Astrocyte (in vitro differentiated cells and primary cell): Measurements from ENCODE around the gene MAPK10. TPM values are rescaled to one million over a fixed set of nuclear protein-coding genes. Genes with fewer than 3 reads are reported as not detected.

Source experiments
- DNase-seq: peaks from one replicate; pipeline ENCODE4 v3.0.0-alpha.2; 2010; ENCODE audit warnings: low read depth
- FAIRE-seq: peaks from 2 replicates; lab custom pipeline; 2011; peaks lifted over from hg19 to GRCh38; lab: Jason Lieb, UNC
- H2AFZ ChIP-seq: 2 replicates; pipeline ENCODE4 v1.6.0; 2012; ENCODE audit warnings: low read depth, low read length, inconsistent platforms
- H3K27ac ChIP-seq: 2 replicates; pipeline ENCODE4 v1.5.1; 2011; ENCODE audit warnings: low read depth, low read length, inconsistent platforms
- H3K27me3 ChIP-seq: 2 replicates; pipeline ENCODE4 v1.6.0; 2011; ENCODE audit warnings: low read length, inconsistent platforms; ENCODE audit not compliant: insufficient read depth
- H3K36me3 ChIP-seq: 2 replicates; pipeline ENCODE4 v1.5.1; 2011; ENCODE audit warnings: low read length, inconsistent platforms; ENCODE audit not compliant: insufficient read depth
- H3K4me1 ChIP-seq: 2 replicates; pipeline ENCODE4 v1.5.1; 2011; ENCODE audit warnings: low read length, inconsistent platforms; ENCODE audit not compliant: insufficient read depth
- H3K4me2 ChIP-seq: 2 replicates; pipeline ENCODE4 v1.6.0; 2012; ENCODE audit warnings: low read length, inconsistent platforms
- H3K4me3 ChIP-seq: 2 replicates; pipeline ENCODE4 v1.5.1; 2011; ENCODE audit warnings: low read depth, mild to moderate bottlenecking, low read length, inconsistent platforms; ENCODE audit not compliant: insufficient read depth
- H3K79me2 ChIP-seq: 2 replicates; pipeline ENCODE4 v1.6.0; 2012; ENCODE audit warnings: mild to moderate bottlenecking, low read length, inconsistent platforms; ENCODE audit not compliant: insufficient read depth
- H3K9ac ChIP-seq: 2 replicates; pipeline ENCODE4 v1.6.0; 2012; ENCODE audit warnings: mild to moderate bottlenecking, low read length, inconsistent platforms
- H3K9me3 ChIP-seq: 2 replicates; pipeline ENCODE4 v1.5.1; 2012; ENCODE audit warnings: low read depth, mild to moderate bottlenecking, low read length, inconsistent platforms; ENCODE audit not compliant: insufficient read depth
- H4K20me1 ChIP-seq: 2 replicates; pipeline ENCODE4 v1.6.0; 2012; ENCODE audit warnings: low read length, inconsistent platforms; ENCODE audit not compliant: insufficient read depth
- H3K27ac Mint-ChIP-seq: one replicate; pipeline ENCODE4 v1.8.0; 2021; ENCODE audit warnings: mild to moderate bottlenecking, mixed read lengths; ENCODE audit not compliant: unreplicated experiment
- H3K27me3 Mint-ChIP-seq: one replicate; pipeline ENCODE4 v1.8.0; 2021; ENCODE audit warnings: low read depth, mixed read lengths; ENCODE audit not compliant: unreplicated experiment
- H3K36me3 Mint-ChIP-seq: one replicate; pipeline ENCODE4 v1.8.0; 2021; ENCODE audit warnings: low read depth, mixed read lengths; ENCODE audit not compliant: unreplicated experiment
- H3K4me1 Mint-ChIP-seq: one replicate; pipeline ENCODE4 v1.8.0; 2021; ENCODE audit warnings: low read depth, mixed read lengths; ENCODE audit not compliant: unreplicated experiment
- H3K4me3 Mint-ChIP-seq: one replicate; pipeline ENCODE4 v1.8.0; 2021; ENCODE audit warnings: mild to moderate bottlenecking, moderate library complexity, mixed read lengths; ENCODE audit not compliant: unreplicated experiment
- H3K9me3 Mint-ChIP-seq: one replicate; pipeline ENCODE4 v1.8.0; 2021; ENCODE audit warnings: mild to moderate bottlenecking, mixed read lengths; ENCODE audit not compliant: unreplicated experiment
- CTCF ChIP-seq: IDR thresholded peaks from 2 replicates; pipeline ENCODE4 v1.5.1; 2011; ENCODE audit warnings: low read depth, mild to moderate bottlenecking, inconsistent platforms, low read length, moderate library complexity; ENCODE audit not compliant: insufficient read depth
- EZH2 ChIP-seq: IDR thresholded peaks from 2 replicates; pipeline ENCODE4 v1.6.1; 2012; ENCODE audit warnings: mild to moderate bottlenecking, low read length, inconsistent platforms; ENCODE audit not compliant: insufficient read depth
- total RNA-seq: library from RNA; stranded (reverse); gene quantifications from 2 replicates; pipeline ENCODE4 v1.2.1, GENCODE V29; 2021

MAPK10 gene
- total RNA-seq, 1 donor from 2014 or later, result 7.5 TPM

- no peak overlapping the region for H3K4me3 Mint-ChIP-seq
- no peaks in the 10 kb centered on the region for H3K9me3 Mint-ChIP-seq
- FAIRE-seq (no peak), DNase-seq (peak; percentile 16)
- Histone ChIP-seq H3K9ac (no peak overlapping the region), H3K79me2 (no peaks in the 10 kb centered on the region), H3K27ac (no peak overlapping the region), H3K36me3 (no peaks in the 10 kb centered on the region), H4K20me1 (no peaks in the 10 kb centered on the region), H3K4me3 (no peak overlapping the region), H3K4me2 (no peak overlapping the region), H2AFZ (no peak overlapping the region), H3K4me1 (no peaks in the 10 kb centered on the region), H3K9me3 (no peaks in the 10 kb centered on the region), H3K27me3 (no peaks in the 10 kb centered on the region)
- TF ChIP-seq CTCF (no peak), EZH2 (no peak)
- H3K27me3 Mint-ChIP-seq, result peaks cover 3% of the 10 kb centered on the region
- H3K36me3 Mint-ChIP-seq, result no peaks in the 10 kb centered on the region
- no peak overlapping the region for H3K27ac Mint-ChIP-seq
- no peaks in the 10 kb centered on the region for H3K4me1 Mint-ChIP-seq
Observed at GRCh38 chr4:86280246-86280645, 79.6 kb downstream of the MAPK10 start.

- no peak overlapping the region for H3K27ac Mint-ChIP-seq
- H3K4me3 Mint-ChIP-seq, result no peak overlapping the region
- no peak for TF ChIP-seq EZH2
- no peak for TF ChIP-seq CTCF
- H2AFZ ChIP-seq, result no peak overlapping the region
- DNase-seq, result no peak
- H3K9me3 ChIP-seq, result no peaks in the 10 kb centered on the region
- H3K4me3 ChIP-seq, result no peak overlapping the region
- H3K27ac ChIP-seq, result no peak overlapping the region
- no peaks in the 10 kb centered on the region for H3K9me3 Mint-ChIP-seq
- H3K4me1 Mint-ChIP-seq, result no peaks in the 10 kb centered on the region
- H3K4me2 ChIP-seq, result no peak overlapping the region
- no peaks in the 10 kb centered on the region for H4K20me1 ChIP-seq
- no peaks in the 10 kb centered on the region for H3K27me3 ChIP-seq
- no peaks in the 10 kb centered on the region for H3K36me3 ChIP-seq
- no peaks in the 10 kb centered on the region for H3K36me3 Mint-ChIP-seq
- H3K79me2 ChIP-seq, result no peaks in the 10 kb centered on the region
- H3K4me1 ChIP-seq, result no peaks in the 10 kb centered on the region
- no peak overlapping the region for H3K9ac ChIP-seq
- FAIRE-seq, result no peak
- peaks cover 3% of the 10 kb centered on the region for H3K27me3 Mint-ChIP-seq
Observed at GRCh38 chr4:86279293-86279960, 80.4 kb downstream of the MAPK10 start.

GRCh38 chr4:86278126-86278525 lies 81.7 kb downstream of the MAPK10 start:
- TF ChIP-seq CTCF, result no peak
- TF ChIP-seq EZH2, result no peak
- H3K4me3 ChIP-seq, result no peak overlapping the region
- no peak for FAIRE-seq

More at GRCh38 chr4:86278126-86278525, 81.7 kb downstream of the MAPK10 start:
- no peaks in the 10 kb centered on the region for H3K36me3 ChIP-seq
- no peak overlapping the region for H3K27ac ChIP-seq
- no peaks in the 10 kb centered on the region for H3K4me1 ChIP-seq
- no peaks in the 10 kb centered on the region for H3K79me2 ChIP-seq
- peaks cover 3% of the 10 kb centered on the region for H3K27me3 Mint-ChIP-seq
- no peak overlapping the region for H3K4me2 ChIP-seq
- no peak overlapping the region for H3K9ac ChIP-seq
- H2AFZ ChIP-seq, result no peak overlapping the region
- no peak overlapping the region for H3K27ac Mint-ChIP-seq
- H3K9me3 ChIP-seq, result no peaks in the 10 kb centered on the region
- no peaks in the 10 kb centered on the region for H3K4me1 Mint-ChIP-seq
- H3K4me3 Mint-ChIP-seq, result no peak overlapping the region
- DNase-seq, result no peak
- H3K9me3 Mint-ChIP-seq, result no peaks in the 10 kb centered on the region
- H4K20me1 ChIP-seq, result no peaks in the 10 kb centered on the region
- no peaks in the 10 kb centered on the region for H3K36me3 Mint-ChIP-seq
- no peaks in the 10 kb centered on the region for H3K27me3 ChIP-seq
